NCI-H446 (cell line): Measurements from ENCODE around the gene KIAA1614.

Experiments used
- DNase-seq, 2 experiments: peaks; one replicate each; lab custom pipeline; 2025; lab: John Stamatoyannopoulos, UW

KIAA1614 gene

DNA sequence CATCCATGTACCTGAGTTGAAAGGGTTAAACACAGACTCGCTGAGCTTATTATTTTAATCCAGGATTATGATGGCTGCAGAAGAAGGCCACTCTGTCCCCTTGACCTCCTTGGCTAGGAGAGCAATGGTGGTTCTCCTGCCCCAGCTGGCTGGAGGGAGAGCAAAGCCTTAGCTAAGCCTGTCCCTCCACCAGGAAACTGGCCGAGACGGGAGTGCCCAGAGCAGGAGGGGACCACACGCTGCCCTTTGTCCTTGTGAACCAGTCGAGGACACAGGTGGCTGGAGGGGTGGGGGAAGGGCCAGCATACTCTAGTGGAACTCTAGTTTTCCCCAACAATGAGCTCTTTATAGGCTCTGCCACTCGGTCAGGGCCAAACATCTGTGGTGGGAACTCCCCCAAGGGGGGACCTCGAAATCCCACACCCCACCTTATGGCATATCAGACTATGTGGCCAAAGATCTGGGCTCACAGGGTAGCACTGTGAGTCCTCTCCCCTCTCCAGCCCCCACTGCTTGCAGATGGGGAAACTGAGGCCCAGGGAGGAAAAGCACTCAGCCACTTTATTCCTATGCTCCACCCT is 12.9 kb downstream of the KIAA1614 start:
- DNase-seq: no peak

DNA sequence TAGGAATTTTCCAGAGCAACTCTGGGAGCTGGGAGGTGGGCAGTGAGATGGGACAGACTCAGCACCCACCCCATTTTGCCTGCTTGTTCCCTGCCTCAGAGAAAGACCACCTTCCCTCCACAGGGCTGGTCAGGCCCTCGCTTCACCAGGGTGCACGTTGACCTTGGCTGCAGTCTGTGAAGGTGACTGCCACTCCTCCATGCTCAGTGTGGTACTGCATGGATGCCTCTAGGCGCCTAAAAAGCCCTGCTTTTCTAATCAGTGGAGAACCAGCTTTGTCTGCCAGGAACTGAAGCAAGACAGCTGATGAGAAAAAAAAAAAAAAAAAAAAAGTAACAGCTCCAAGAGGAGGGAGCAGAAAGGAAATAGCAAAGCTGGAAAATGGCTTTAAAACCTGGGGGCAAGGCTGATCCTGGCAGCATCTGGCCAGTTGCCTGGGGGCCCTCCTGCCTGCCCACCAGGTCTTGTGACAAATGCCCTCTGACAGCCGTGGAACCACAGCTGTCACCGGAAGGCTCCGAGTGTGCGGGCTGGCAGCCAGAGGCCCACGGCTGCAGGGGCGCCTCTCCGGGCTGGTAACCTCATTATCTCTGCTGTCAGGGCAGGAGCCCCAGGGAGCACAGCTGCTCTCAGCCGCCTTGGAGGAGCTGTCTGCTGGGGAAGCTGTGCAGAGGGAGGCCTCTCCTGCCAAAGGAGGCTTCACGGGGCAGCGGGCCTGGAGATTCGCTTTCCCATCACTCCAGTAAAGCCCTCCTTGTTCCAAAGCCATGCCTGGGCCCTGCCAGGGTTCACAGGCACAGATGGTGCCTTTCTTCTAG is 13.7 kb downstream of the KIAA1614 start:
- DNase-seq: peak; percentile 96 to 99

DNA sequence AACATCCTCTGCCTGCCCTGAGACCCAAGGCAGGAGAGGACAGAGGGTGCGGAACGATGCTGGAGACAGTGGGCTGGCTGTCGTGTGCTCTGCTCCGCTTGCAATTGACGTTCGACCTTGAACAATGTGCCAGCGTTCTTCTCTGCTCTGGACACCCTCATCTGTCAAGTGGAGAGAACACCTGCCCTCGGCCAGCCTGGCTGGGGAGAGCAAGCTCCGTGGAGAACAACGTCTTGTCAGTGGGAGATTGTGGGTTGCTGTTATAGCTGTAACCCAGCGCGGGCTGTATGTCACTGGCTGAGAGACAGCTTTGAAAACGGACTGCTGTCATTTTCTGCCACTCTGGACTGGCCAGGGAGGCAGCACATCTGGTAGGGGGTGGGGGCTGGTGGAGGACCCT is 14.7 kb downstream of the KIAA1614 start:
- DNase-seq: peak; percentile 71 to 79

DNA sequence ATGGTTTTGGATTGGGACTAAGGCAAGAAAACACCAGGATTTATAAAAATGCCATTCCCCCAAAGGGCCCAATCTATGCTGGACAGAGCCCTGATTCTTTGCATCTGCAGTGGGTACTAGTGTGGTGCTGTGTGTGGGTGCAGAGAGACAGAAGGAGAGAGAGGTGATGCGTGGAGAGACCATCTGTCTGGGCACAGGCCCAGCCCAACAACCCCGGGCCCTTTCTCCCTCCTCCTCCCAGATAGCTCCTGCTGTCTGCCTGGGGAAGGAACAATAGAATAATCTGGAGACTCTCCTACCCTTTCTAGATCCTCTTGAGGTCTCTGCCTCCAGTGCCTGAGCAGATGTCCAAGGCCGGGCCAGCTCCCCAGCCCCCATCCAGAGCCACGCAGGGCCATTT is 15.1 kb downstream of the KIAA1614 start:
- peak; percentile 94 to 97 for DNase-seq

GRCh38 chr1:180928331-180929230 is 15.9 kb downstream of the KIAA1614 start:
- peak; percentile 84 to 92 for DNase-seq

DNA sequence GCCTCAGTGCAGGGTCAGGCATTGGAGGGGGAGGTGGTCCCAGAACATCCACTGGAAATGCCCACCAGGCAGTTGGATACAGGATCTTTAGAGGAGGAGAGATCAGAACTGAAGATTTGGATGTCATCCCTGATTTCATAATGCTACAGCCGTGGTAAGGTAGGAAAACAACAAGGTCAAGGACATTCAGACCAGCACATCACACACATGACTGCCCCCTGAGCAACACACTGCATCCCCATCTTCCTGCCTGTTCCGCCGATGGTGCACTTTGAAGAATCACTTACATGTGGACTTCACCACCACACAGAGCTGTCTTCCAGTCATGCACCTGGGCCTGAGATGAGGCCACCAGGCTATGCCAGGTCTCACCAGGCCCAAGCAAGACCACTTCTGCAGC is 16.7 kb downstream of the KIAA1614 start:
- no peak for DNase-seq

GRCh38 chr1:180930687-180931086 is 18.0 kb downstream of the KIAA1614 start:
- DNase-seq: peak; percentile 81 to 95

DNA sequence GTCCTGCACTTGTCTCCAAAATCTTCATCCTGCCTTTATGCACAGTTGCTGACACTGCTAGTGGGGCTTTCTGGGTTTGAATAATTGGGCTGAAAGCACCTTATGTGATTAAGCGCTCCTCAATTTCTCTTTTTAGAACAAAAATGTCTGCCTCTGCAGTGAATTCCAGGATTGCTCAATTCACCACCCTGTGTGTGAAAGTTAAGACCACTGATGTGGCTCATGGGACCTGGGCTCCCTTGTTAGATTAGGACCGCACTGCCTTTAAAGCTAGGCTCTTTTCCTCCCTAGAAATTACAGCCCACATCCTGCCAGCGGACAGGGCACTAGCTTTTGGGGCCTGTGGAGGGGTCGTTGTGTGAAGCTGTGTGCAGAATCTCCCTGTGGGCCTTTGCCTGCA is 18.8 kb downstream of the KIAA1614 start:
- DNase-seq: no peak

DNA sequence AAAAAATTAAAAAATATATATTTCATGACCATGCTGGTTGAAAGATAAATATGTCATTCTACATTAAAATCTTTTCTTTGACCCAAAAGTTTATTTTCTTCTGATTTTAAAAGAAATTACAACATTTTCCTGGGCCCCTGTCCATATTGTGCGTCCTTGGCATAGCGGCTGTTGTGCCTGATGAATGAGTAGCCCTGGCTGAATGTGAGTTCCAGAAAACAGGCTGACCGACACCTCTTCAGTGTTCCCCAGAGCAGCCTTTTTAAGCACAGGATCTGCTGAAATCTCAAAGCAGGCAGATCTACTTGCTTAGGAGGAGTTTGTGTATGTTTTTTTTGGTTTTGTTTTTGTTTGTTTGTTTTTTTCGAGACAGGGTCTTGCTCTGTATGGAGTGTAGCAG is 19.7 kb downstream of the KIAA1614 start:
- DNase-seq: no peak

GRCh38 chr1:180933141-180933540 is 20.4 kb downstream of the KIAA1614 start:
- DNase-seq: no peak

GRCh38 chr1:180934563-180934962 is 21.9 kb downstream of the KIAA1614 start:
- no peak for DNase-seq

GRCh38 chr1:180935326-180936109 is 22.8 kb downstream of the KIAA1614 start:
- no peak for DNase-seq

DNA sequence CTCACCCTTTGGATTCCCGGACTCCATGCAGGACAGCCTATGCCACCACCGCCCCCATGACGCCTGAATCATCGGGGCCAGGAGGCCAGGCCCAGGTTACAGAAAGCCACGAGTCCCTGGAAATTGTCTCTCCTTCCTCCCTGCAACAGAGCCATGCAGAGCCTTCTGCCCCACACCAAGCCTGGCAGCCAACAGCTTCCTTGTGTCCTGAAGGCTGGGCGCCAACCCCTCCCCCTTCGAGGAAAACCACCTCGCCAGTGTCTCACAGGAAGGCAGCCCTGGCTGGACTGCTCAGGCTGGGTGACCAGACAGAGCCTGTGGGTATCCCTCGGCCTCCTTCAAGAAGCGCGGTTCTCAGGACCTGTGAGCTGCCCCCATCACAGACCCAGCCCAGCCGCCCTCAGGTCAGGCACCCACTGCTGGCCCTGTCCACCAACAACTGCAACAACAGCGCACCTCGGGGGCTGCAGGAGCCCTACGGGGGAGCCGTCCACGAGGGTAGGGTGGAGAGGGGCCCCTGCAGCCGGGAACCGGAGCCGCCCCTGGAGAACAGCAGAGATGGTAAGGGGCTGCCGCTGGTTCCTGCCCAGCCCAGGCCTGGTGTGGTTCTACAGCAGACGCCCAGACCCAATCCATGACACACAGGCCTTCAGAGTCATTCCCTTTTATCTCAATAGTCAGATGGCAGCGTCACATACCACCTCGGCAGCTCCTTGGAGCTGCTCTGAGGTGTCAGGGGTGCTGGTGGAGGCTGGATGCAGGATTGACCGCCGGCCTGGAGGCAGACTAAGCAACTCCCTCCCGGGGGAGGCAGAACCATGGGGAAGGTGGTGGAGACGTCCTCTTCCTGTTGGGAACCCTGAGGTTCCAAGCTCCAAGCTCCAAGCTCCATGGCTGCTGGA is 23.7 kb downstream of the KIAA1614 start:
- no peak for DNase-seq

DNA sequence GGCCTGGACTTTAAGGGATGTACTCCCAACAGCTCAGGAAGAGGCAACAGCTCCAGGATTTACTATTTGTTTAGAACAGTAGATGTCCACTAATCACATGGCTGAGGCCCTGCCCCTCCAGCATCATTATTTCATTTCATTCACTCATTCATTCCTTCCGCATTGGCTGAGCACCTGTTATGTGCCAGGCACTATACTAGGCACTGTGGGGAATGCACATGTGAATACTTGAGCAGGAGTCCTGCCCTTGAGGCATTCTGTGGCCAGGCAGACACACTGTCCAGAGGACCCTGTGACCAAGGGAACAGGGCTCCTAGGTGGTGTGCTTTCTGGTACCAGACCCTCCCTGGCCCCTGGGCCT is 24.3 kb downstream of the KIAA1614 start:
- no peak for DNase-seq

GRCh38 chr1:180937624-180938225 is 25.0 kb downstream of the KIAA1614 start:
- no peak for DNase-seq

GRCh38 chr1:180939073-180939710 is 26.5 kb downstream of the KIAA1614 start:
- peak; percentile 38 to 87 for DNase-seq

- no peak for DNase-seq
Observed at GRCh38 chr1:180939711-180940103, 27.0 kb downstream of the KIAA1614 start.

GRCh38 chr1:180940445-180940844 is 27.7 kb downstream of the KIAA1614 start:
- no peak for DNase-seq

DNA sequence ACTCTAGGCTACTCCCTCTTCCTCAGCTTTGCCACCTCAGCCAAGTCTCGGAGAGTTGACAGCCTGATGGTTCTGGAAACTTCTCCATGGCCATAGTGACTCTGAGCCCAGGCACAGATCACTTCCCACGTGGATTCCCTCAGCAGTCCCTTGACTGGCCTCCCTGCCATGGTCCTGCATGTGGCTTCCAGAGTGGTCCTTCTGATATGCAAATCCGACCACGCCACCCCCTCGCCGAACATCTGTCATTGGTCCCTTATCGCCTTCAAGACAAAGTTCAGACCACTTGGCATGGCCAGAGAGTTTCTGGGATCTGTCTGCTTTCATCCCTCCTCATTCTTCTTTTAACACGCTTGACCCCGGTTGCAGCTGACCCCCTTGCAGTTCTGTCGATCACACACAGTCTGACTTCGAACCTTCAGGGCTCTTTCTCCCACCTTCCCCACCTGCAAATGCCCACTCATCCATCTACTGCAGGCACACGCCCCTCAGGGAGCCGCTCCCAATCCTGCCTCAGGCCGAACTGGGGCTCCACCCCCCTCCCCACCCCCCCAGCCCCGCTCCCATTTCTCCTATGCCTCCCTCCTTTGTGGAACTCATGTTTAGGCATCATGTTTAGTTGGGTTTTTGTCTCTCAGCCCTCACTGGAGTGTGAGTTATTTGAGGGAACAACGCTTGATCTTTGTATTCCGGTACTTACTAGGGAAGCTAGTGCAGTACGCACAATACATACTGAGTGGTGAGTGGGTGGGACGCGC is 29.0 kb downstream of the KIAA1614 start:
- DNase-seq: no peak
